ENCODE measurements around the gene TMPRSS2.

The TMPRSS2 gene

GRCh38 chr21:41509733-41510132, 1.8 kb upstream of the TMPRSS2 start:
- DNase-seq (ENCODE audit: low read depth) = no peak

GRCh38 chr21:41509145-41509496, 1.2 kb upstream of the TMPRSS2 start:
- DNase-seq (ENCODE audit: low read depth) = no peak

GRCh38 chr21:41508415-41509144, 622 bp upstream of the TMPRSS2 start:
- DNase-seq (ENCODE audit: low read depth) = no peak

DNA sequence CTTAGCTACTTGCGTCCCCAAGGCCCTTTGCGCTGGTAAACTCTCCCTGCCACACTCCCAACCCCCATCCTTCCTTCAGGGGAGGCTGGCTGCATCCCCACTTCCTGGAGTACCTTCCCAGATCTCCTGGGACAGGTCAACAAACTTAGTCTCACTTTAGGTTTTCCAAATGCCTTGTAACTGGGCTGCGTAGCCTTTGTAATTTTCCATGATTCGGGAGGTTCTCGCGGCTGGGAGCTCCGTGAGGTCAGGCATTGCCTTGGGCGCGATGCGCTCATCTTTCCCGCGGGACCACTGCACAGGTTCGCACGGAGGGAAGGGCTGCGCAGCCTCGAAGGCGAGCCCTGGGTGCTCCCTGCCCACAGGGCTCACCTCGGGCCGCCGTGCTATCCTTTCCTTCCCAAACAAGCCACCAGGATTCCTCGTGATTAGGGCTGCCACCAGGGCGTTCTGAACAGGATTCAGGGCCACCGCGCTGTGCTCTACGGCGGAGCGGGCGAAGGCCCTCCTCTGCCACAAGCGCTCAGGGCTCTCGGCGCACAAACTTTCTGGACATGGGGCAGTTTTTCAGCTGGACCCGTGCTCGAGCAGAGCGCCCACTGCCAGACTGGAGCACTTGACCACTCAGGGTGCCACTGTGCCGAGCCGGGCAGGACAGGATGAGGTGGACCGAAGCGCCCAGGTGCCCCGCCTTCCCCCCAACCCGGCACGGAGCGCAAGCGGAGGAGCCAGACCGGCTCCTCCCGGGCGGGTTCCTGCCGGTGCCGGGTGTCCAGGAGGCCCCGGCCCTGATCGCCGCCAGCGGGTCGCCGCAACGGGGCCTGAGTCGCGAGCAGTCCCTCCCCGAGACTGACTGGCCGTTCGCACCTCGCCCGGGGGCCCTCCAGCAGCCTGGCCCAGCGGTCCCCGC, 1.1 kb downstream of the TMPRSS2 start:
- no peak for DNase-seq (ENCODE audit: low read depth)

- no peak for DNase-seq (ENCODE audit: low read depth)
Measured at GRCh38 chr21:41506005-41506594, 1.9 kb downstream of the TMPRSS2 start.

GRCh38 chr21:41504030-41504429, 3.9 kb downstream of the TMPRSS2 start:
- no peak for DNase-seq (ENCODE audit: low read depth)

GRCh38 chr21:41503331-41503730, 4.6 kb downstream of the TMPRSS2 start:
- no peak for DNase-seq (ENCODE audit: low read depth)

GRCh38 chr21:41501919-41502318, 6.0 kb downstream of the TMPRSS2 start:
- DNase-seq (ENCODE audit: low read depth) = no peak

DNA sequence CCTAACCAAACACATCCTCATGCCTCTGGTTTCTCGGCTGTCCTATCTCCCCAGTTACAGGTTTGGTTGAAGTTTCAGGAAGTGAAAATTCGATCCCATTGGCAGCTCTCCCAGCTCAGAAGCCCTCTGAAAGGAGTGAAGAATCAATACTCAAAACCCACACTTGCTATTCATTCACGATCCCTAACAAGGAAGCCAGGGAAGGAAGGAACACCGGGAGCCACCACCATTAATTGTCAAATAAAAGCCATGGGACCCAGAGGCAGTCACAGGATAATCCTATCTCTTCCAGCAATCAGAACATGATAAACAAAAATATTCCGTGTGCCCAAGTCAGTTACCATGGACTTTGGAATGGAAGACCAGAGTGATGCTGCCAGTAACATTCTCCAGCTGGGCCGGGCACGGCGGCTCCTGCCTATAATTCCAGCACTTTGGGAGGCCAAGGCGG, 7.0 kb downstream of the TMPRSS2 start:
- DNase-seq (ENCODE audit: low read depth) = no peak

- DNase-seq (ENCODE audit: low read depth) = no peak
Measured at GRCh38 chr21:41500363-41500762, 7.6 kb downstream of the TMPRSS2 start.

GRCh38 chr21:41499920-41500319, 8.0 kb downstream of the TMPRSS2 start:
- no peak for DNase-seq (ENCODE audit: low read depth)

DNA sequence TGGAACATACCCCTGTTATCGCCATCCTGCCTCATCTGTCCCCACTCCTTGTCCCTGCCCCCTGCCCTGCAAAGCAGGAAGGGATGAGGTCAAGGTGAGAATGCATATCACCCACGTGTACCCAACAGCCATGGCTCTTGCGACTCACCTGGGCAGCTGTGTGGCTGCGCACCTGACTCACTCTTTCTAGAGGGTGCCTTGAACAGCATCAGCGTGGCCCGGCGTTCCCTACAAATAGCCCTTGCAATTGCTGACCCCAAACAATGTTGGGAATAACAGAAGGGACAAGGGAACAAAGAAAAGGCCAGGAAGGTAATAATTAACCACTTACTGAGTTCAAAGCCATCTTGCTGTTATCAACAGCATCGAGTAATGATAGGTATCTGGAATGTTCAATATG, 10.2 kb downstream of the TMPRSS2 start:
- DNase-seq (ENCODE audit: low read depth) = no peak

DNA sequence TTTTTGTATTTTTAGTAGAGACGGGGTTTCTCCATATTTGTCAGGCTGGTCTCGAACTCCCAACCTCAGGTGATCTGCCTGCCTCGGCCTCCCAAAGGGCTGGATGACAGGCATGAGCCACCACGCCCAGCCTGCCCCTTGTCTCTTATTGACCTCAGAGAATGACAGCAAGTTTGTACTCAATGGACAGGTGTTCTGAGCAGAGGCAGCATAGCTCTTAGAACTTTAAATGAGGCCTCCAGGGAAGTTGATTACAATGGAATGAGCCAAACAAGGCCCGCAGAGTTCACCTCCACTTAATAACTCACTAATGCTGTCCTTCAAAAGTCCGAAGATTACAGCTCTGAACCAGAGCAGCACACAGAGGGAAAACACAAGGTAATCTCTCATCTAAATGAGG, 10.9 kb downstream of the TMPRSS2 start:
- DNase-seq (ENCODE audit: low read depth) = no peak

- DNase-seq (ENCODE audit: low read depth) = no peak
Measured at GRCh38 chr21:41494242-41494641, 13.7 kb downstream of the TMPRSS2 start.

DNA sequence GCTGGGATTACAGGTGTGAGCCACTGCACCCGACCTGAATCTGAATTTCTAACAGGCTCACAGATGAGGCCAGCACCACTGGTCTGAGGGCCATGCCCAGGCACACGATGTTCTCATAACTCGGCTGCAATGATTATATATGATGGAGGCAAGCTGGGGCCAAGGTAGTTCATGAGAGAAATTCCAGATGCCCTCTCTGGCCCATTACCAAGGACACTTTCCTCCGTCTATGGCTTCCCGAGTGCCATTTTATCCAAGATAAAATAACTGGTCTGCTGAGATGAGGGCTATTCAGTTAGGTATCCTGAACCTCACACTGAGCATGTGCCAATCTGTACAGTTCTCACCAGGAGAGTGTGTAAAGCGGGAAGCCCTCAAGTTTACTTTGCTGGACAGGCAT, 16.5 kb downstream of the TMPRSS2 start:
- no peak for DNase-seq (ENCODE audit: low read depth)

DNA sequence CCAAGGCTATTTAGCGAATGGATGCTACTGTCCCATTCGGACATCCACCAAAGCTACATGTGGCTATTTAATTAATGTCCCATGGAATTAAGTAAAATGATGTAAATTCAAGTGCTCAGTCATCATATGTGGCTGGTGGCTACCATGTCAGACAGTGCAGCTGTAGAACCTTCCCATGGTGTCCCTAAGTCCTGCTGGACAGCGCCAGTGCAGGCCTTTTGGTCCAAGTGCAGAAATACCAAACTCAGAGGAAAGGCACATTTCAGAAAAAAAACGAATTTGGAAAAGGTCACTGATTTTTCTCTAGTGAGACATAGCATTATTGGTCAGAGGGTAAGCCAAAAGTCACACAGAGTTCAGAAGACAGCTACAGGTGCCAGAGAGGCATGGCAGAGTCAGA, 17.6 kb downstream of the TMPRSS2 start:
- DNase-seq (ENCODE audit: low read depth) = no peak

DNA sequence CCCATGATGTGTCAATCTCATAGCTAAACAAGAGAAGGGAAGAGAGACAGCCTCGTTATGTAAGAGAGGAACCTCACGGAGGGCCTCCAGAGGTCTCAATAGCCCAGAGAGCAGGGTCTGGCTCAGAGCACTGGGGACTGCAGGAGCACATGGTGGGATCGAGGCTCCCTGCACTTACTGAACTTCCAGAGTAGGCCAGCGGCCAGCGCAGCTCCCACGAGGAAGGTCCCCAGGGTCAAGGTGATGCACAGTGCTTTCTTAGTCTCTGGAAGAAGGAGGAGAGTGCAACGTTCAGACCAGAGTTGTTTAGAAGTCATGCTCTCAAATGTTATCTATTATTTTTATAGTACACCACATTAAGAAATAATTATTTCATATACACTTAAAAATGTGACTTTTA, 18.6 kb downstream of the TMPRSS2 start:
- DNase-seq (ENCODE audit: low read depth) = no peak

- no peak for DNase-seq (ENCODE audit: low read depth)
Measured at GRCh38 chr21:41488080-41488479, 19.9 kb downstream of the TMPRSS2 start.

DNA sequence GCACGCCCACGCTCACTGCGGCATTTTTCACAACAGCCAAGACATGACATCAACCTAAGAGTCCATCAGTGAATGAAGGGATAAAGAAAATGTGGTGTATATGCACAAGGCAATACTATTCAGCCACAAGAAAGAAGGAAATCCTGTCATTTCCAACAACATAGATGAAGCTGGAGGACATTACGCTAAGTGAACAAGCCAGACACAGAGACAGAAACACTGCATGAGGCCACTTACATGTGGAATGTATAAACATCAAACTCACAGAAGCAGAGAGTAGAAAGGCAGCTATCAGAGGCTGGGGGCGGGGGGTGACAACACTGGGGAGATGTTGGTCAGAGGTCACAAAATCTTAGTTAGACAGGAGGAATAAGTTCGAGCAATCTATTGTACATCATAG, 20.9 kb downstream of the TMPRSS2 start:
- no peak for DNase-seq (ENCODE audit: low read depth)

- no peak for DNase-seq (ENCODE audit: low read depth)
Measured at GRCh38 chr21:41483973-41484372, 24.0 kb downstream of the TMPRSS2 start.

DNA sequence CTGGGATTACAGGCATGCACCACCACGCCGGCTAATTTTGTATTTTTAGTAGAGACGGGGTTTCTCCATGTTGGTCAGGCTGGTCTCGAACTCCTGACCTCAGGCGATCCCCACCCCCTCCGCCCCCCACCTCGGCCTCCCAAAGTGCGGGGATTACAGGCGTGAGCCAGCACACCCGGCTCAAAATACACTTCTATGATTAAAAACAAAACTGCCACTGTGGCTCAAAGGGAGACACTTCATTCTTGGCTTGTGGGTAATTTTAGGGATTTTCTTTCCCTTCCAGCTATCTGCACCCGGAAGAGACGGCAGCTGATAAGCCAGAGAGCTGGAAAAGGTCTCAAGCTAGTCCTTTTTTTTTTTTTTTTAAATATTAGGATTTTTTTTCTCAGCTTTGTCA, 24.5 kb downstream of the TMPRSS2 start:
- DNase-seq (ENCODE audit: low read depth) = no peak

- no peak for DNase-seq (ENCODE audit: low read depth)
Measured at GRCh38 chr21:41482980-41483379, 25.0 kb downstream of the TMPRSS2 start.

DNA sequence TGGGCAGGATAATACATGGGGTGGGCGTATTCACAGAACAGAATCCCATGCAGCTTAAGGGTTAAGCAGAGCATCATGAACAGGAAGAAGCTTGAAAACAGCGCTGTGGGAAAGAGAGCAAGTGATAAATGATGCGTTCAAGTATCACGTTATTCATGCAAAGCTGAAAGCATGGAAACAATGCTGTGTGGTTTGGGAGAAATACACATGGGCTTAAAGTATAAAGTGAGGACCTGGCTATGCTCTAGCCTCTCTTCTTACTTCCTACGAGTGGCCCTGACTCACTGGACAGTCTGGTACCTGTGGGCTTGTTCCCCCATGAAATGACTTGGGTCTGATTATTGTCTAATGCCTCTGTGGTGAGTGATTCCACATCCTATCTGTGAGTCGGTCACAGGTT, 25.7 kb downstream of the TMPRSS2 start:
- DNase-seq (ENCODE audit: low read depth) = no peak
